NB4 (cell line): ENCODE data around the gene GAS6.
A peak's percentile ranks its signal among the peaks of the same experiment; 100 is the strongest.

Experiments used
- CTCF ChIP-seq: IDR thresholded peaks from one replicate; pipeline ENCODE4 v1.5.1; 2012; ENCODE audit warnings: low read depth, low read length
- MYC ChIP-seq: IDR thresholded peaks from 2 replicates; pipeline ENCODE4 v1.6.1; 2011; ENCODE audit warnings: low read depth, low read length
- POLR2A ChIP-seq: IDR thresholded peaks from 2 replicates; pipeline ENCODE4 v1.6.1; 2011; ENCODE audit warnings: mild to moderate bottlenecking; ENCODE audit not compliant: insufficient read length; ENCODE audit errors: extremely low read depth

GRCh38 chr13:113820813-113821651 is 42.8 kb downstream of the GAS6 start:
- TF ChIP-seq CTCF (no peak), MYC (peak; percentile 24; the same call in 1 of the 2 replicates), POLR2A (no peak)
